Fibroblast of lung (primary cell): Measurements from ENCODE around the gene SUPT4H1.

Experiments
- CTCF ChIP-seq, 2 donors: IDR thresholded peaks in 1 of 2; conservative IDR thresholded peaks in 1 of 2; 1 replicate in 1 of 2; 2 replicates in 1 of 2; pipeline ENCODE4 v1.5.1; 2011 to 2012; ENCODE audit warnings: low read length in 2 of 2, control low read depth in 1 of 2, inconsistent platforms in 1 of 2, low read depth in 1 of 2, mild to moderate bottlenecking in 1 of 2
- EZH2 ChIP-seq: IDR thresholded peaks from 2 replicates; pipeline ENCODE4 v1.5.1; 2012; ENCODE audit warnings: low read length, control low read depth, mild to moderate bottlenecking; ENCODE audit errors: missing control alignments

DNA sequence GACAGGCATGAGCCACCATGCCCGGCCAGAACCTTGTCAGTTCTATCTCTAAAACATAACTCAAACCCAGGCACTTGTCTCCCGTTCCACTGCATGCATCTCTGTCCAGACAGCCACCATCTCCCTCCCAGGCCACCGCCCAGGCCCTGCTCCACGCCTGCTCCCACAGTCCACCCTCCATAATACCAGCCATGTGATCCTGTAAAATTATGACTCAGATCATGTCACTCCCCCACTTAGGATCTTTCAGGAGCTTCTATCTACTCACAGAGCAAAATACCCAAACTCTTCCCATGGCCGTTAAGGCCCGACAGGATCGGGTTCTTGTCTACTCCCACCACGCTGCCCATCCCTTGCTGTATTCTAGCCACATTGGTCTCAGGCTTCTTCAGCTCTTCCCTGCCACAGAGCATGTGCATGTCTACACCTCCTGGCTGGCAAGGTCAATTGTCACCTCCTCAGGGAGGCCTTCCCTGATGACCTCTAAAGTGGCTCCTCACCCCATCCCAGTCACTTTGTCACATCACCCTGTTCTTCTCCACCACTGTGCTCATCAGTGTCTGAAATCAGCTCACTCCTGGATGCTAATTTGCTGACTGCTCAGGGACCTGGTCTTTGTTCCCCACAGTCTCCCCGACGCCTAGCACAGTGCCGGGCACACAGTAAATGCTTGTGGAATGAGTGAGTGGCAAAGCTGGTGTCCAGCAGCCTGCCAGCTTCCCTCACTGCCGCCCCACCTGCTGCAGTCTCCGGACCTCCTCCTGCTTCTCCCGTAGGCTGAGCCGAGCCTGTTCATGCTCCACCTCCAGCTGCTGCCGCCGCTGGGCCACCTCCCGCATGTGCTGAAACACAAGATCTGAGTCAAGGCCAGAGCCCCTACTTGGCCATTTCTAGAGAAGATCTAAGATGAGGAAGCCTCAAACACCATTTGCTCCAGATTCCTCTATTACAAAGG is 30.2 kb downstream of the SUPT4H1 start:
- TF ChIP-seq CTCF (conservative IDR thresholded peaks at IDR 0.05 in 1 of 2, IDR thresholded peaks at IDR 0.05 in 1 of 2; ENCODE audit: low read depth in 1 of 2, low read length in 2 of 2): no peak
- TF ChIP-seq EZH2: no peak
